ENCODE results near the gene IRF6.
"Not testable (repeated sequence)": the region's sequence is repeated elsewhere in the genome, so short reads cannot be mapped to it uniquely, and the experiment has no call there.

IRF6 gene

GRCh38 chr1:209822706-209823105 is 16.8 kb upstream of the IRF6 start:
- no peak for DNase-seq

GRCh38 chr1:209820986-209821385 is 15.0 kb upstream of the IRF6 start:
- DNase-seq: no peak

- DNase-seq: no peak
These were observed 13.1 kb upstream of the IRF6 start for GRCh38 chr1:209819058-209819457.

- DNase-seq: no peak
These were observed 11.7 kb upstream of the IRF6 start for GRCh38 chr1:209817691-209818090.

- no peak for DNase-seq
These were observed 11.0 kb upstream of the IRF6 start for GRCh38 chr1:209816923-209817322.

- DNase-seq: no peak
These were observed 10.0 kb upstream of the IRF6 start for GRCh38 chr1:209815931-209816341.

- DNase-seq: no peak
These were observed 9.5 kb upstream of the IRF6 start for GRCh38 chr1:209815490-209815889.

GRCh38 chr1:209813902-209814301 is 8.0 kb upstream of the IRF6 start:
- DNase-seq: no peak

- DNase-seq: no peak
These were observed 4.8 kb upstream of the IRF6 start for GRCh38 chr1:209810783-209811182.

GRCh38 chr1:209809611-209810010 is 3.7 kb upstream of the IRF6 start:
- no peak for DNase-seq

GRCh38 chr1:209808059-209808581 is 2.2 kb upstream of the IRF6 start:
- no peak for DNase-seq

GRCh38 chr1:209807509-209807908 is 1.6 kb upstream of the IRF6 start:
- no peak for DNase-seq

- DNase-seq: no peak
These were observed 581 bp downstream of the IRF6 start for GRCh38 chr1:209805341-209805781.

GRCh38 chr1:209803568-209803967 is 2.4 kb downstream of the IRF6 start:
- no peak for DNase-seq

- no peak for DNase-seq
These were observed 3.2 kb downstream of the IRF6 start for GRCh38 chr1:209802780-209803152.

- no peak for DNase-seq
These were observed 3.7 kb downstream of the IRF6 start for GRCh38 chr1:209802117-209802779.

GRCh38 chr1:209800984-209801834 is 4.7 kb downstream of the IRF6 start:
- no peak for DNase-seq

- DNase-seq: no peak
These were observed 7.8 kb downstream of the IRF6 start for GRCh38 chr1:209797978-209798639.

GRCh38 chr1:209793711-209794110 is 12.2 kb downstream of the IRF6 start:
- not testable (repeated sequence) for DNase-seq

GRCh38 chr1:209791920-209792319 is 14.0 kb downstream of the IRF6 start:
- DNase-seq: no peak

- no peak for DNase-seq
These were observed 15.4 kb downstream of the IRF6 start for GRCh38 chr1:209790286-209791193.

GRCh38 chr1:209789245-209789644 is 16.7 kb downstream of the IRF6 start:
- no peak for DNase-seq

Measured in activated CD4-positive, alpha-beta T cell treated with anti-CD3 and anti-CD28 coated beads, Interleukin-2, amount 50 U/mL, for 48 hours (primary cell).